ENCODE results near the gene TTLL3.
A peak's percentile ranks its signal among the peaks of the same experiment; 100 is the strongest.
"Not testable (repeated sequence)": the region's sequence is repeated elsewhere in the genome, so short reads cannot be mapped to it uniquely, and the experiment has no call there.

The TTLL3 gene

DNA sequence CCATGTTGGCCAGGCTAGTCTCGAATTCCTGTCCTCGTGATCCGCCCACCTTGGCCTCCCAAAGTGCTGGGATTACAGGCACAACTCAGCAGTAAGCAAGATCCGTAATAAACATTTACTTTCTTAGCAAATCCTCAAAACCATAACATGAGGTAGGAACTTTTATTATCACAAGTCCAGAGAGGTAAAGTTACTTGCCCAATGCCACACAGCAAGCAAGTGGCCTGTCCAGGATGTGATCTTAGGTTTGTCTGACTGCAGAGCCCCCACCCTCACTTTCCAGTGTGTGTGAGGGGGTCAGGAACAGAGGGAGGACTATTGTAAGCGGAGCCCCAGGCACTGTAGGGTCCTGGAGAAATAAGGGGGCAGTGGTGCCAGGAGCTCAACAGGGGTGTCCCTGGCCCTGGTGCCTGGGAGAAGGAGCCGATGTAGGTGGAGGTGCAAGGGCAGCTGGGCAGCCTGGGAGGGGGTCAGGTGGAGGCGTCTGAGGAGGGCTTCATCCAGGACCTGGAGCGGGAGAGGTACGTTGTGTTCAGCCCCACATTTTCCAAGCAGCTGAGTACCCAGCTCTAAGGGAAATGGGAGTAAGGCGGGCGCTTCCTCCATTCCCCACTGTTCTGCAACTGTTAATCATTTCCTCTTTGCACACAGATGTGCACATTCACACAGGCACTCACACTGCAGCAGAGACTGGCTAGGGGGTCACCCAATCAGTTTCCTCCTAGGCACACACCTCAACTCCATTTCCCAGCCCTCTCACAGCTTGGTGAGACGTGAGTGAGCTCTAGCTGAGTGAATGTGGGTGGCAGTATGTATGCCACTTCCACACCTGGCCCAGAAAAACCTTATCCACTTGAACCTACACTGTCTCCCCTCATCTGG is 27.9 kb downstream of the TTLL3 start:
- H3K4me3 ChIP-seq (ENCODE audit: low read depth, low read length), result no peak overlapping the region

- H3K4me3 ChIP-seq (ENCODE audit: low read depth, low read length), result no peak overlapping the region
These were observed 28.8 kb downstream of the TTLL3 start for GRCh38 chr3:9838856-9839255.

GRCh38 chr3:9841015-9841414 is 31.0 kb downstream of the TTLL3 start:
- no peak overlapping the region for H3K4me3 ChIP-seq (ENCODE audit: low read depth, low read length)

GRCh38 chr3:9843715-9844438 is 33.8 kb downstream of the TTLL3 start, which contains the start of gene RPUSD3:
Gene RPUSD3, minus strand, starts transcription at chr3:9844008. Its CDS starts 18 bp downstream, at chr3:9843990.
- peak within 1 kb of the TSS; percentile 89 for H3K4me3 ChIP-seq (ENCODE audit: low read depth, low read length)

GRCh38 chr3:9846231-9846630 is 36.2 kb downstream of the TTLL3 start:
- H3K4me3 ChIP-seq (ENCODE audit: low read depth, low read length), result no peak overlapping the region

GRCh38 chr3:9846931-9847488 is 36.9 kb downstream of the TTLL3 start:
- H3K4me3 ChIP-seq (ENCODE audit: low read depth, low read length), result no peak overlapping the region

- H3K4me3 ChIP-seq (ENCODE audit: low read depth, low read length), result not testable (repeated sequence)
These were observed 37.8 kb downstream of the TTLL3 start for GRCh38 chr3:9847870-9848269.

DNA sequence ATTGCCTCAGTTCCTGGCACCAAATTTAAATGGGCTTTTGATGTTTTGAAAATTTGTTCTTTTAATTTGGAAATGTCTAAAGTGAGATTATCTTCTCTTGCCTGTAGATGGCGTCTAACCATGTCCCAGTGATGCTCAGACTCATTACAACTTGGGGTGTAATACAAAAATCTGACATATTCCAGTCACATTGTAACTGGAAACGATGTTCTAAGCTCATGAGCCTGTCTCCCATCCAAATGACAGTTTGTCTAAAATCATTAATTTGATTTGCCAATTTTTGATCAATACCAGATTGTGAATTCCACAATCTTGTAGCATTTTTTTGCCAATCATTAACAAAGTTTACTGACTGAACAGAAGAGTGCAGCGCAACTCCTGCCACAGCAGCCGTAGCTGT is 38.8 kb downstream of the TTLL3 start:
- not testable (repeated sequence) for H3K4me3 ChIP-seq (ENCODE audit: low read depth, low read length)

GRCh38 chr3:9851383-9851782 is 41.3 kb downstream of the TTLL3 start:
- H3K4me3 ChIP-seq (ENCODE audit: low read depth, low read length), result not testable (repeated sequence)

DNA sequence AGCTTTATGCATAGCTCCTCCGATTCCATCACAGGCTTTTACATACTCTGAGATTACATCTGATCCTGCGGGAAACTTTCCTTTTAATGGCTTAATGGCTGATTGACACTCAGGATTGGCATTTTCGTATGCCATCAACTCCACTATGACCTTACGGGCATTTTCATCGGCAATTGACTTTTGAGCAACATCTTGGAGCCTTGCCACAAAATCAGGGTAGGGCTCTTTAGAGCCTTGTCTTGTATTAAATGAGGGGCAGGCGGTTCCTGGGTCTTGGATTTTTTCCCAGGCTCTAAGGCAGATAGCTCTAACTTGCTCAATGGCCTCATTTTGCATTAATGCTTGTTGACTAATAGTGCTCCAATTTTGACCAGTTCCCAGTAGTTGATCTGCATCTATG is 41.9 kb downstream of the TTLL3 start:
- H3K4me3 ChIP-seq (ENCODE audit: low read depth, low read length), result not testable (repeated sequence)

GRCh38 chr3:9852528-9852927 is 42.5 kb downstream of the TTLL3 start:
- H3K4me3 ChIP-seq (ENCODE audit: low read depth, low read length), result no peak overlapping the region

- H3K4me3 ChIP-seq (ENCODE audit: low read depth, low read length), result not testable (repeated sequence)
These were observed 44.4 kb downstream of the TTLL3 start for GRCh38 chr3:9854291-9854940.

DNA sequence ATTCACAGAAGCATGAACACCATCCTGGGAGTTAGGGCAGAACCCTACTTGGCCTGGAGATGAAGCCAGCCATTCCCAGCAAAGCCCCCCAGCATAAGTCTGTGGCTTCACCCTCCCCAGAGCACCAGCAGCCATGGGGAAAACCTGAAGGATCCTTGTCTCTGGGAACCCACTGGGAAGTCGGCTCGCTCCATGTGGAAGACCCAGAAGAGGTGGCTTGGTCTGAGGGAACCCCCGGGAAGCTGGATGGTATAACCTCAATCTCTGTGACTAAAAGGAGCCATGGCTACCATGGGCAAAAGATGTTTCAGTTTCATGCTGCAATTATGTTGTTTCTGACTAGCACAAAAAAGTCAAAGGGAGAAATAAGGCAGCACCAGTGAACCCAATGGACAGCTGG is 45.5 kb downstream of the TTLL3 start:
- no peak overlapping the region for H3K4me3 ChIP-seq (ENCODE audit: low read depth, low read length)

DNA sequence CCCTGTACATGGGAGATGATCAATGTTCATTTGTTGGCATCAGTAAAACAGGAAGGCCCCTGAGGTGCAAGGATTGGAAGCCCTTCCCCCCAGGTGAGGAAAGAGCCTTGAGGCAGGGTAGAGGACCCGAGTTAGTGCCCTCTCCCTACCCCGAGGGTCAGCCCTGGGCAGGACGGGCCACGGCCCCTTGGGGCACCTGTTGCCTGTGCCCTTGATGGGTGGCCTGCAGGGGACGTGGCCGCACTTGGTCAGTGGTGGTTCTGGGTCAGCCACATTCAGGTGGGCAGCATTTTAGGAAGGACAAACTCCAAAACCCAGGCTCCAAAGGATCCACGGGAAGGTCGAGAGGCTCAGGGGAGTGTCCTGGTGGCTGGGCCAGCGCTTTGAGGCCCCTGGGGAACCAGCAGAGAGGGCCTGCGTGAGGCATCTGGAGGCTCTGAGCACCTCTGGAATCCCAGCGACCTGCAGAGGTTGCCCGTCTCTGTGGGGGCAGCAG is 49.5 kb downstream of the TTLL3 start:
- H3K4me3 ChIP-seq (ENCODE audit: low read depth, low read length), result no peak overlapping the region

DNA sequence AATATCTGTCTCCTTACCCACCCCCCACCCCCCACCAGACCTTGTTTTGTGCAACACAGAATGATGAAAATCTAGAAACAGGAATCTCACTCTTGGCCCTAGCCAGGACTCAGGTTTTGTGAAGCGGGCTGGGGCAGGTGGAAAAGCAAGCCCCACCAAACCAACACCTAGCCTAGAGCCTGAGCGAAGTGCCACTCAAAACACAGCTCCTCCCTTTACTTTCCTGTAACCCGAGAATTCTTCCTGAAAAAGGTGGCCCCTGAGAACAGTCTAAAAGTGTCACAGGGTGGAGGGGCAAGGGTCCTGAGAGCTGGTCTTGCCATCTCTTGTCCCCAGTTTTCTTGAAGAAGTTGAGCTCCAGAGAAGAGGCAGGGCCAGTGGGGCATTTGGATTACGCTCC is 51.1 kb downstream of the TTLL3 start:
- no peak overlapping the region for H3K4me3 ChIP-seq (ENCODE audit: low read depth, low read length)

DNA sequence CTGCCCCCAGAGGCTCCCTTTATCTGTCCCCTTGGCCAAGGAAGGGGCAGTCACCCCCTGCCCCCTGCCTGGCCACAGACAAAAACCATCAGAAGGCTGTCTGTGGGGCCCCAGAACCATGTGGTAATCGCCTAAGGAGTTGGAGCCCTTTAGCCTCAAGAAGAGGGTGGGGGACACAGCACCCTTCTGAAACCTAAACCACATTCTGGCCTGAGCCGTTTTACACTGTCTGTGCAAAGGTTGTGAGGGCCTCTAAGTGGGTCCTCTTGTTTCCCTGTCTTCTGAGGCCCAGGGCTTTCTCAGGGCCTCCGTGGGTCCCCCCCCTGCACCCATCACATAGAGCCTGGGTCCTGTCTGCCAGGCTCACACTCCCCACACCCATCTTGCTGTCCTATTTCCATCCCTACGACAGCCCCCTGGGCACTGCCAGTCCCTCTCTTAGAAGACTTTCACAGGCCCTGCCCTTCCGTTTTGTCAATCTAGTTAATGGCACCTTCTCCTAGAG is 51.6 kb downstream of the TTLL3 start:
- no peak overlapping the region for H3K4me3 ChIP-seq (ENCODE audit: low read depth, low read length)

DNA sequence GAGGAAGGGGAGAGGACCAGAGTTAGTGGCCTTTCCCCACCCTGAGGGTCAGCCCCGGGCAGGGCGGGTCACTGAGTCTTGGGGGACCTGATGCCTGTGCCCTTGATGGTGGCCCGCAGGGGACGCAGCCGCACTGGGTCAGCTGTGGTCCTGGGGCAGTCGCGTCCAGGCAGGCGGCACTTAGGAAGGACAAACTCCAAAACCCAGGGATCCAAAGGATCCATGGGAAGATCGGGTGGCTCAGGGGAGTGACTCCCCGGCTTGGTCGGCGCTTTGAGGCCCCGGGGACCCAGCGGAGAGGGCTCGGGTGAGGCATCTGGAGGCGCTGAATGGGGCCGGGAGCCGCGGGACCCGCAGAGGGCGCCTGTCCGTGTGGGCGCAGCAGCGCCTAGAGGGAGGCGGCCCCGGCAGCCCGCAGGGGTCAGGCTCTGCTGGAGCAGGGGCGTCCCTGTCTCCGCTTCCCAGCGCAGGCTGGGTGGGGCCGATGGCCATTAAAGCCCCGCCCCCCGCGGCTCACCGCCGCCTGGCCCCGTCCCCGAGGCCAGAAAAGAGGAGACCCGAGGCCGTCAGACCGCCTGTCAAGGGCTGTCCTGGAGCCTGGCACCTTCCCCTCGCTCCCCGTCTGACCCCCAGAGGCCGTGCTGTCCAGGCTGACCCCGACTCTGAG is 52.5 kb downstream of the TTLL3 start:
- H3K4me3 ChIP-seq (ENCODE audit: low read depth, low read length), result peak overlapping the region; percentile 33

DNA sequence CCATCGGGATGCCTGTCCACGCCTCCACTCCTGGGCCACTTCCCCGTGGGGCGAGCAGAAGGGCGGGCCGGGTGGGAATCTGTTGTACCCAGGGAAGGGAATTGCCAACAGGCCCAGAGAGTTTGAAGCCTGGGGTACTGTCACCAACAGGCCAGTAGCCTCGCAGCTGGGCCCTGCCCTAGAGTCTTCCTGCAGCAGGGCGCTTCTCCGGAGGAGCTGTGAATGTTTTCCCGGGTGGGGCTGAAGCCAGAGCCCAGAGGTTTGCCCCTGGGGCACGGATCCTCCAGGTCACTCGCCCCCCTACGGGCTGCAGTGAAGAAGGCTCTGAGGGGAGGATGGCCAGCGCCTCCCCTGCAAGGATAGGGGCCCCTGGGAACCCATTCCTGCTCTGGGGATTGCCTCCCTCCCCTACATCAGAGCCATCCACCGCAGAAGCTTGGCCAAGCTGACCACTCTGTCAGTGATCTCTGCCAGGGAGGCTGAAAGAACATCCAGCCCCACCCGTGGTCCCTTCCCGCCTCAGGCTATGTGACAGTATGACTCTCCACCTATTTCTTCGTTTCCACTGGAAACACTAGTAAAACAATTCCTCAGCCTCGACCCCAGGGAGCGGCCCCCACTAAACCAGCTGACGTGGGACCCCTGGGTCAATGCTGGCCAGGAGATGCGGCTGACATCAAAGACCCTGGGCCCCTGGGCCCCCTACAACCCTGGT is 53.2 kb downstream of the TTLL3 start:
- H3K4me3 ChIP-seq (ENCODE audit: low read depth, low read length), result no peak overlapping the region

- no peak overlapping the region for H3K4me3 ChIP-seq (ENCODE audit: low read depth, low read length)
These were observed 54.3 kb downstream of the TTLL3 start for GRCh38 chr3:9864200-9864927.

Data from iPS-11a (cell line).